HG02943 (cell line): ENCODE results near the gene SFRP2.

ENCODE experiments used
- ATAC-seq: cut with Tn5 transposase; IDR thresholded peaks from one replicate; pipeline ENCODE4 v1.9.1; 2021; ENCODE audit warnings: mild to moderate bottlenecking, low read depth, moderate library complexity; ENCODE audit not compliant: unreplicated experiment

Gene SFRP2

DNA sequence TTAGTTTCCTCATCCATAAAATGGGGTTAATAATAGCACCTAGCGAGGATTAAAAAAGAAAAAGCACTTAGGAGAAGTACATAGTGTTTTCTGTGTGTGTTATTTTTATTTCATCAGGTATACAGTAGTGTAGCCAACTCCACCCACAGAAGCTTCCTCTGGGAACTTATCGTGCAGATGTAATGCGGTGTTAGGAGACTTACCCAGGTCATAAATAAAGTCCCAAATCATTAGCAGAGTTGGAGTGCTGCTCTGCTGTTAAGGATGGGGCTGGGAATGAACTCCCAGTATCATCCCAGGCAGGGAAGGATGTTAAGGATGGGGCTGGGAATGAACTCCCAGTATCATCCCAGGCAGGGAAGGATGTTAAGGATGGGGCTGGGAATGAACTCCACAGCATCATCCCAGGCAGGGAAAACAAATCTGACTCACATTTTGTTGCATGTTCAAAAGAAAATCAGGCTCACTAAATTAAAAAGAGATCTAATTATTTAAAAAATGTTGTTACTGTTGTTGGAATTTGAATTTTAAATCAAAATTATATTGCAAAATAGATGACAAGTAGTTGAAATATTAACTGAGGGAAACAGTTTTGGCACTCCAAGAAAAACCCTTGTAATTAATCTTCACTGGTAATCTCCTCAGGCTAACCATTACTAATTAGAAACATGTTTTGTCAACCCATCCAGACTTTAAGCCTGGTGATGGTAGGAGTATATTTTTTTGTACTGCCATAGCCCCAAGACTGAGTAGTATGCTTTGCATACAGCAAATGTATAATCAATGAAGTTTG is 10.2 kb upstream of the SFRP2 start:
- no peak for ATAC-seq

DNA sequence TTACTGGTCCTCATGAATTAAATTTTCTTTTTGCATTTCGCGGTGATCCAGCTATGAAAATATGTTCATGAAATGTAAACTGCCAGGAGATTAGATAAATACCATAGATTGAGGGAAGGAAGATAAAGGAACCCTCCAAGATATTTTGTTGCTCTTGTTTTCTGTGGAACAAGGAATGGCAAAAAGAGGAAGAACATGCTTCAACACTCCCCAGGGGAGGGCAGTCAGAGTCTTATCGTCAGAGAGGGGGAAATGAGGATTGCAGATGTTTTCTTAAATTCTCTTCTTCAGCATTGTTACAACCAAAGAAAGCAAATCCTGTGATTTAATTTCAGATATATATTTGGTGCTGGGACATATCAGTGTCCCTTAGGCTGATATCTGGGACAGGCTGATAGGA is 9.5 kb upstream of the SFRP2 start:
- ATAC-seq, result no peak

DNA sequence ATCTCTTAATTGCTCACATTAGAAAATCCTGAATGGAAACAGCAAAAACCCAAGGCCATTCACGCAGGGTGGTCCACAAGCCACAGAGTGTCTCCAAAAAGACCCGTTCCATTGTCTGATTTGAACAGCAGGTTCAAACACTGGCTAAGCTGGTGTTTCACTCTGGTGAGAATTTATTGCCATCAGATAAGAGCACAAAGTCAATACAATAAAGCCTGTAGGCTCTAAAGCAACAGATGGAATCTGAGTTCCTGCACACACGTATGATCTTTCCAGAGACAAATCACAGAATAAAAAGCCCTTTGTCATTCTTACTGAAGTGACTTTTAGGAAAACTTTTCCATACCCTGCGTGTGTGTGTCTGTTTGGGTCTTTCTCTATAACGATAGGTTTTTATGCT is 5.1 kb upstream of the SFRP2 start:
- no peak for ATAC-seq

DNA sequence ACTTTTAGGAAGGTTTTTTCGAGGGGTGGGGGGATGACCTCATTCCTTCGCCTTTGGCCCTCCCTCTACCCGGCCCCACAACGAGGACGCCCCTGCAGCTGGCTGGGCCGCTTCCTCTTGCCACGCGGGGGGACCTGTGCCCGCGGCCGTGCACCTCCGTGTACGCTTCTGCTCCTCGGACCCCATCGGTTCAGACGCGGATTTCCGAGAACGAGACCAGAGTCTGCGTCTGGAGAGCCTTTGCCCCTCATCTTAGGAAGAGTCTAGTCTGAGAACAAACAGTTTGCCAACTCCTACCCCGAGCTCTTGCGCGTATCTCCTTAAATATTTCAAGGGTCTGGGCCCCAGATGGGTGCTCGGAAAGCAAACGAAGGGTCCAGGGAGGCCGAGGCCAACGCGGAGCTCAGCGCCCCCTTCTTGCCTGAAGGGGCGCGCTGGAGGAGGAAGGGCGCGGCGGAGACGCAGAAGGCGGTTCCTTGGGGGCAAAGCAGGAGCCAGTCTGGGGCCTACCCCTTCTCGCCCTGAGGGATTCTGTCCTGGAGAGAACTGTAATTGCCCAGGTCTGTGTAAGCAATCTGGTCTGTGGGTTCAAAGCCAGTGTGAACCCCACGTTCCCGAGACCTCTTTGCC is 3.9 kb upstream of the SFRP2 start:
- ATAC-seq, result no peak

DNA sequence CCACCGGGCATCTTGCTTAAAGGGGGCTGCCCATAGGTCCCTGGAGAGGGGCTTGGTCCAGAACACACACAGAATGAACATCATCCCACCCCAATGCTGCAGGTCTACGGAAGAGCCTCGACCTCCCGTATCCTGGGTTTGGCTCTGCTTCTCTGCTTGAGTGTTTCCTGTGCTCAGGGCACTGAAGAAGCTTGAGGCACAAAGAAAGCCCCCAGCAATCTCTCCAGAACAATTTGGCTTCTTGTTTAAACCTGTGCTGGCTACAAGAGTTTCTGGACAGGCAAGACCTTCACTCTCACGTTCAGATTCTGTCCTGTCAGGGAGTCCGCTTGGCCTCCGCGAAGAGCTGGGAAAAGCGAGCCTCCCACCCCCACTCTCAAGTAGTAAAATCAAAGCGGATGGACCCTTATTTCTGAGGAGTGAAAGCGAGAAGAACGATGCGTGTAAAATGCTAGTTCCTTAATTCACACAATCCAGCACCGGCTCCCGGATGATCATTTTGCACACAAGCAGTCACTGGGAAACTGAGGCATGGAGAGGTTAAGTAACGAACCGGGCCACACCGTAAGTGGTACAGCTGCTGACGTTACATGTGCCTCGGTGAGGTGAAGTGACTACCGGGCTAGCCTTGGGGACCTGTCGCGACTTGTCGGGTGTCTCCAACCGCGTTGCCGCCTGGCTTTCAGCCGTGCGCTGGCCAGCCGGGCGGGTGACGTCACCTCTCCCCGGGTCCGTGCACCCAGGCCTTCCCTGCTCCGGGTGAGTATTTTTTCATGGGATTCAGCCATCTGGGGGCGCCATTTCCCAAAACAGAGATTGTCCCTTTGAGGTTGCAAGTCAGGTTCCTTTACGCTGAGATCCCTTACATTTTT is 3.1 kb upstream of the SFRP2 start:
- ATAC-seq, result no peak

DNA sequence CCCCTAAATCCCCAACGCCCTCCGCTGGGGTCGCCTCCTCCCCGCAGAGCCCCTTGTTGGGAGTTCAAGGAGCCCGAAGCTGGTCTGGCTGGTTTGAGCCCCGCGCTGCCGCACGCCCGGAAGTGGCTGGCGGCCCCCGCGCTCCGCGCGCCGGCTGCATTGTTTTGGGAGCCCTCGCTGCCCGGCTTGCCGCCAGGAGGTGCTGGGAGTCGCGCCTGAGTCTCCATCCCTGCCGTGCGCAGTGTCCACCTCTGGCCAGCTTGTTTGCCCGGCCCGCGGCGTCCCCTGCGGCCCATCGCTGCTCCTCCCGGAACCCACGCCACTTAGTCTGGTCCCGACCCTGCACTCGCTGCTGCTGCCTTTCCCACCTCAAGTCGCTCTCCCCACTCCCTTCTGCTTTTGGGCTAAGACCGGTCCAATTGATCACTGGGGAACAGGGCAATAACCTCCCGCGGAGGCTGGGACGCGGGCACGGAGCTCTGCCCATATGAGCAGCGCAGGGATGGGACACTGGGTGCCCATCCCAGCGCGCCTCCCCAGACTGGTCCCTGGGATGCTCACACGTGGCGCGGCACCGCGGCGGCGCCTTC is 2.2 kb upstream of the SFRP2 start:
- ATAC-seq, result no peak

DNA sequence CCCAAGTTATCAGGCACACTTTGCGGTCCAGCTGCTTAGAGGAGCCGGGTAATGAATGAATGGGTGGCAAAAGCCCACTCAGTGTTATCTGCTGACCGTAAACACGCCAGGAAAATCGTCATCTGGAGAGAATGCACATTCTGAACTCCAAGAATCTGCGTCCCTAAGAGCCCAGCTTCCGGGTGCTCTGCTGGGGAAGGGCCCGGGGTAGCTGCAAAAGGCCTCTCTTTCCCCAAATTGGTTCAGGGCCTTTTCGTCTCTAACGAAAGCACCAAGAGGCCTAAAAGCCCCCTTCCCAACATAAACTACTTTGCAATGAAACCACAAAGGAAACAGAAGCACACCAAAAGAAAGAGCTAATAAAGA is 1.6 kb upstream of the SFRP2 start:
- ATAC-seq, result no peak

DNA sequence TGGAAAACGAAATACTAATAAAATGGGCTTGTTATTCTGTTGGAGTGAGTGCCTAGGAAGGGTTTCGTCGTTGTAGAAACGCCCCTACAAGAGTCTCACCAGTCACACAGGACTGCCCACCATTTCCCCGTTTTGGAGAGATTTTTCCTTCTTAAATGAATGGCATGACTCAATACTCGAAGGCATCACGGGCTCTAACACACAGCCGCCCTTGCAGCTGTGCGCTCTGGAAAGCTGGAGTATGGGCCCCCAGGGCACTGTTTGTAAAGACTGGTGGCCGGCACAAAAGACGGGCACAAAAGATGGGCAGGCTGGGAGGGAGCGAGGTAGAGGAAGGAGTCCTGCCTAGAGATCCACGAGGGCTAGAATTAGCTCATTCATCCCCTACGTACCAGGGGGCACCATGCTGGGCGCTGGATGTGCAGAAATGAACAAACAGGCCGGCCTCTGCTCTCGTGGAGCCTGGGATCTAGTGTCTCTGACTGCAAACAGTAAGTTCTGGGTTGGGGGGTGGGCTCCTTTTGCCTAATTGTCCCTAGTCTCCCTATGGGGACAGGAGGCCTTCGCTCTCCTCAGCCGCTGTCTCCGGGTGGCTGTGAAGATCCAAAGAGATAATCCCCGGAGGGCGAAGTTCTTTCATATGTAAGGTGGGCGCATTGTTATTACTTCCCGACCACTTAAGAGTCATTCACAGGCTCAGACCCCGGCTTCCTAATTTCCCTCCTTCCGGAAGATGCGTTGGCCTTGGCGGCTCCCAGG is 1.0 kb upstream of the SFRP2 start:
- no peak for ATAC-seq

DNA sequence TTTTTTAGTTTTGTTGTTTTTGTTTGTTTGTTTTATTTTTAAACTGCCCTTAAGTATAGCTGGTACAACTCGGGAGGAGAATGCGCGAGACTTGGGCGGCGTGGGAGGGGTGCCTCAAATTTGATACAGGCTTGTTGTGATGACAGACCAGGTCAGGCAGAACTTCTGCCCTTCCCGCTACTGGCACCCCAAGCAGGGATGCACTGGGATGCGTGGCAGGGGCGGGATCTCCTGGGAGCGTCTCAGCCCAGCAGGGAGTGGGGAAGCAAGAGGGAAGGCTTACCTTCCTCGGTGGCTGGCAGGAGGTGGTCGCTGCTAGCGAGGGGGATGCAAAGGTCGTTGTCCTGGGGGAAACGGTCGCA is 851 bp downstream of the SFRP2 start:
- no peak for ATAC-seq

DNA sequence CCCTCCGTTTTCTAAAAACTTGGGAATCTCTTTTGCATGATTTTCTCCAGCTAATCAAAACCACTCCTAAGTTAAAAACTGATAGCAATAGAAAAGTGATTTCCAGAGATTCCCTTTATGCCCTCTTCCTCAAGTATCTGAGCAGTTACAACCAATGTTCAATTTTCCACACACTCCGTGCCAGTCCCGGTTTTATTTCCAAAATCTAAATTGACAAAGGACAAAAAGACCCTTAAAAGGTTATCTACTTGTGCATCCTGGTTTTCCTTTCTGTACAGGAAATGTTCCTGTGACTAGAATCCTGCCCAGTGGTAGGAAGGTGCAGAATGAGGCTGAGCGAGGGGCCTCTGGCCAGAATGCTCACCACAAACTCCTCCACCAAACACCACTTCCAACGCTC is 1.3 kb downstream of the SFRP2 start:
- ATAC-seq, result no peak

DNA sequence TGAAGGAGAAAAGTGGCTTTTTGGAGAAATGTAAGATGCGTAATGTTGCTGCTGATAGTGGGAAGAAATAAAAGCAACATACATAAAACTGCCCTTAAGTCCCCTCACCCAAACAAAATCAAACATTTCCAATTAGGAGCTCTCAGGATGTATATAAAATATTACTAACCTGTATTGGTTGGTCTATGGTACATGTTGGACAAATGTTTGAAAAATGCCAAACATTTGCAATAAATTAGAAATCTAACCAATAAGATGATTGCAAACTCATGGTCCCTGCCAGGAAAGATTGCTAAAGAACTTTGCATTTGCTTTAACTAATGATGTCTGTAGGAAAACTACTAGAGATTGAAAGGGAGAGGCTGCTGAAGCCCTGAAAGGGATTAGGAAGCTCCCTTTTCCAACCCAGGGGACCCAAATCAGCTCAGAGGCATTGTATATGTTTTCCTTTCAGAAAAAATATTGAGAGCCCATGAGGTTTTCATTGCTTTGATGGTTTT is 1.8 kb downstream of the SFRP2 start:
- ATAC-seq, result no peak

DNA sequence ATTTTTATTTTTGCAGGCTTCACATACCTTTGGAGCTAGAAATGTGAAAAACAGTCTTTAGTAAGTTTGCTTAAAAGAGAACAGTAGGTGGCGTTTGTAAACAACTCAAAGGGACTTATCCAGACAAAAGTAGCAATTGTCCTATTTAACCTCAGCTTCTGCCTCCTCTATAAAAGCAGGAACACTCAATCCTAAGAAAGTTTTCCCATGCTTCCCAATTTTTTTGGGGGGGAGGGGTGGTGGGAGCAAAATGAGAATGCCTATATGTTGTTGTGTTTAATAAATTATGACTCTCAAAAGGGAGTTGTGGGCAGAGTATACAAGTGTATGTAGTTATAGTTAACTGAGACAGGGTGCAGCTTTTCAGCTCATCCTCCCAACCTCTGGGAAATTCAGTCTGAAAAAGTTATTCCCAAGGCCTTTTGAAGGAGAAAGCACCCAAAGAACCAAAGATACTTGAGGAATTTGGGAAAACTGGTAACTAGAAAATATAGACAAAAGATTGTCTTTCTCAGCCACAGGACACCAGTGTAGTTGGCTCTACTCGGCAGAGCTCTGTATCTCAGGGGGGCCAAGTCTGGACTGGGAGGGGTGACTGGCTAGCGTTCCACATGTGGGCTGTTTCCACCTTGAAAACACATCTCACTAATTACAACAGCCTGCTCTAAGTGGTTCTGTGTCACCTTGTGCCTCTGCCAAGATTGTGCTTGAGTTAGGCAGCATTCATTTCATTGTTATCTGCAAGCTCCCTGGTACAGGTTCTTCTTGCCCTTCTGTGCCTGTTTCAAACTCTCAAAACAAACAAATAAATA is 2.8 kb downstream of the SFRP2 start:
- ATAC-seq, result no peak

DNA sequence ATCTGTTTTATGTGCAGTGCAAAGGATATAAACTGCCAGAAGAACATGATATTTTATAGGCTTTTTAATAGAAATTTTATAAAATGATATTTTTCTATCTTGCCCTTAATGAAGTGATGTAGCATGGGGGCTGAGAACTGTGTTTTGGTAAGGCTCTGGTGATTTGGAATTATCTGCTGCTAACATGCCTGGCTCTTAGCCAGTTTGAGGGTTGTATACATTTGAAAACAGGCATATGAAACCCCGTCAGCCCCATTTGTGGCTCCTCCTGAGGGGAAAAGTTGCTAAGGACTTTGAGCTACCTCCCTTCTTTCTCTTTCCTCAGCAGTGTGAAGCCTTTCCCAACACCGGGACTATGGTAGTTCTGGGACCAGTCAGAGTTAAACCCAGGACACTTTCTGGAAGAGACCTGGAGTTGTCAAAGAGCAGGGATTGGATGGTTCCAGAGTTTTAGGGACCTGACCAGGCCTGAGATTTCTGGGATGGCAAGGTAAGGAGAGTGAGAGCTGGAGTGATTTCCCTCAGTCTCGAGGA is 4.7 kb downstream of the SFRP2 start:
- ATAC-seq, result no peak

DNA sequence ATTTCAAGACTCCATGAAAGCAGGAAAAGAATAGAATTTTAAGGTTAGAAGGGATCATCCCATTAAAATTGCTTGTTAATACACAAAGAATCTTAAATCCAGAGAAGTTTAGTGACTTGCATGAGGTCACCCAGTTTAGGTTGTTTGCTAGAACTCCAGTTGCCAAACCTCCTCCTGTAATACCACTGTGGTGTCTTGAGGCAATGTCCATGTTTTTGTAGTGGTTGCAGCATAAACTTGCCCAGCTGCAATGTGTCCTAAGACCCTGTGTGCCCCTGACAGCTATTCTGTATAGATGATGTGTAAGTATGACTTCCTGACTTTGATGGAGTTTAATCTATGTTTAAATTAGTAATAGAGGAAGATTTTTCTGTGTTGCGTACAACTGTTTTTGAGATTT is 6.3 kb downstream of the SFRP2 start:
- no peak for ATAC-seq

DNA sequence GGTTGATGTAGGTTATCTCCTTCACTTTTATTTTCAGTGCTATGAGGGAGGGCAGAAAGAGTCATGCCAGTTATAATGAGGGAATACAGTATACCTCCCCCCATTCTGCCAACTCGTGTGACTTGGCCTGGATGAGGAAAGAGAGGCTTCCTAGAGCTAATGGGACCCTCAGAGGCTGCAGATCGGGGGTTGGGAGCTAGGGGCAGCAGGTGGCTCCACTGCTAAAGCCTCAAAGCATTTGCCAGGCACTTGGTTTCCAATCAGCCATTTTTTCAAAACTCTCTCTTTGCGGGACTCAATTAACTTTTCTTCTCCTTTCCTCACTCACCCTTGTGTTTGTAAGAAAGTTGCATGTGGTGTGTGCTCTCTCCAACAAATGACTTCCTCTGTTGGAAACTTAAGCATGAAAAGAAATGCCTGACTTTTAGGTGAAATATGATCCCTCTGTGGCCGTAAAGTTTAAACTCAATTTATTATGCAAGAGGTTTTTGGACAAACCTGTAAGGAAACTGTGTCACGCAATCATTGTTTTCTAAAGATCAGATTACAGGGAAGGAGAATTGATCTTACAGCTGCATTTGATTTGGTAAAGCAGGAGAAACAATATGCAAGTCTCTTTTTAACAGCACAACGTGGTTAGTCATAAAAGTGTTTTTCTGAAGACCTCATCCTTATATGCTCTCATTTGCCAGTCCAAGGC is 7.0 kb downstream of the SFRP2 start:
- no peak for ATAC-seq

DNA sequence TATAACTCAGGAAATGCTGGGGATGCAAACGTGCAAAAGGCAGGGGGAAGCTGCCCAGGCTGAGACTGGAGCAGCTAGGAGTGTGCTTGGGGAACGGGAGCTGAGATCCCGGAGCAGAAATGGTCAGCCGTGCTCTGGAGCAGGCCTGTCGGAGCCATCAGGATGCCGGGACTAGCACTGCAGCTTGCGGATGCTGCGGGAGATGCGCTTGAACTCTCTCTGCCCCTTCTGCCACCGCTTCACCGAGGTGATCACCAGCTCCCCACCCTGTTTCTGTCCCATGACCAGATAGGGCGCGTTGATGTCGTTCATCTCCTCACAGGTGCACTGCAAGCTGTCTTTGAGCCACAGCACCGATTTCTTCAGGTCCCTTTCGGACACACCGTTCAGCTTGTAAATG is 7.6 kb downstream of the SFRP2 start:
- no peak for ATAC-seq

DNA sequence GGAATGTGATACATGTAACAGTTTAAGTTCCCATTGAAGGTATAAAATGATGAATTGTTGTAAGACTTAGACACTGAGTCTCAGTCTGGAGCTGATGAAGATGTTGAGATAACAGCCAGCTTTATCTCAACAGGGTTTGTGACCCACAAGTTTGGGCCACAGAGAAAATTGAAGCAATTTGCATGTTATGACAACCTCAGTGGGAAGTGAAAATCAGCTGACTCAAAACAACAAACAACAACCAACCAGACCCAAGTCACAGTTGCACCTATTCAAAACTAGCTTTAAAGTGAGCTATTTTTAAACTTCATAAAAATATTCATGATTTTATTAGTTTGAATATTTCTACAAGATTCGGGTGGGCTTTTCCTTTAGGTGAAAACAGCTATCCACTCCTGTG is 8.0 kb downstream of the SFRP2 start:
- no peak for ATAC-seq

DNA sequence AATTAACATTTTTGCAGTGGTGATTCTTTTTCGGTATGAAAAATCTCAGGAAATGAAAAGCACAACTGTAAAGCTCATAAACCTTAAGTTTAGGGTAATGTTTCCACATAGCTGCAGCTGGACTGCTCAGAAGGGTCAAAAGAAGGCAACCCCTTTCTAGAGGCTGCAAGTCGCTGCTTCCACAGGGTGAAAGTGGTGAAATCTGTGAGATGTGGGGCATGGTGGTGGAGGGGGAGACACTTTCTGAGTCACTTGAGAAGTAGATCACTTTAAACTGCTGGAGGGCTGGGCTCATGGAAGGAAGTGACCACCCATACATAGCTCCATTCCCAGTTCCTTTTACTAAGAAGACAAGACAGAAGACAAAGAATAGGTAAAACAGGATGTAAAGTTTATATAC is 8.7 kb downstream of the SFRP2 start:
- no peak for ATAC-seq

DNA sequence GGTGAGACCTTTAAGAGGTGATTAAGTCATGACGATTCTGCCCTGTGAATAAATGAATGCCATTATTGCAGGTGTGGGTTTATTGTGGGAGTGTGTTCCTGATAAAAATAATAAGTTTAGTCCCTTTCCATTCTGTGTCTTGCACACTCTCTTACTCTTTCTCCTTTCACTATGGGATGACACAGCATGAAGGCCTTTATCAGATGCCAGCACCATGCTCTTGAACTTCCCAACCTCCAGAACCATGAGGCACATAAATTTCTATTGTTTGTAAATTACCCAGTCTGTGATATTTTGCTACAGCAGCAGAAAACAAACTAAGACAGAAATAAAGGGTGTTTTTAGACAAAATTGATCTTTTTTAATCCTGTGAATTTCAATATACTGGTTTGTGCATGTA is 10.5 kb downstream of the SFRP2 start:
- ATAC-seq, result no peak
